Endodermal cell (in vitro differentiated cells): ENCODE measurements around the gene SHISA9. TPM values are rescaled to one million over a fixed set of nuclear protein-coding genes. Genes with fewer than 3 reads are reported as not detected.

Source experiments
- DNase-seq: peaks from one replicate; pipeline ENCODE4 v3.0.0-alpha.2; 2017
- H3K27ac ChIP-seq: 2 replicates; pipeline ENCODE4 v1.5.1; 2013; ENCODE audit warnings: mild to moderate bottlenecking, low read depth, low read length, moderate library complexity
- H3K27me3 ChIP-seq: 2 replicates; pipeline ENCODE4 v1.6.1; 2013; ENCODE audit warnings: mild to moderate bottlenecking, low read length, moderate library complexity; ENCODE audit not compliant: insufficient read depth, control insufficient read depth, poor library complexity, severe bottlenecking
- H3K36me3 ChIP-seq: 2 replicates; pipeline ENCODE4 v1.7.0; 2013; ENCODE audit warnings: mild to moderate bottlenecking, low read length, moderate library complexity; ENCODE audit not compliant: control insufficient read depth, insufficient read depth
- H3K4me1 ChIP-seq: one replicate; pipeline ENCODE4 v1.7.0; 2013; ENCODE audit warnings: low read length; ENCODE audit not compliant: control insufficient read depth, insufficient read depth
- H3K4me3 ChIP-seq: 2 replicates; pipeline ENCODE4 v1.5.1; 2013; ENCODE audit warnings: mild to moderate bottlenecking, low read length, moderate library complexity
- H3K9ac ChIP-seq: 2 replicates; pipeline ENCODE4 v1.6.1; 2013; ENCODE audit warnings: mild to moderate bottlenecking, low read length, moderate library complexity; ENCODE audit not compliant: poor library complexity, severe bottlenecking; ENCODE audit errors: extremely low read depth
- H3K9me3 ChIP-seq: 2 replicates; pipeline ENCODE4 v1.6.1; 2013; ENCODE audit warnings: mild to moderate bottlenecking, low read length, moderate library complexity; ENCODE audit not compliant: control insufficient read depth
- H3K27ac Mint-ChIP-seq: 2 replicates; pipeline ENCODE4 v1.8.0; 2020; ENCODE audit warnings: mixed read lengths
- H3K27me3 Mint-ChIP-seq: 2 replicates; pipeline ENCODE4 v1.8.0; 2021; ENCODE audit warnings: mild to moderate bottlenecking, mixed read lengths; ENCODE audit not compliant: insufficient read depth
- H3K36me3 Mint-ChIP-seq: 2 replicates; pipeline ENCODE4 v1.8.0; 2020; ENCODE audit warnings: low read depth, mixed read lengths
- H3K4me1 Mint-ChIP-seq: 2 replicates; pipeline ENCODE4 v1.8.0; 2020; ENCODE audit warnings: mixed read lengths
- H3K4me3 Mint-ChIP-seq: 2 replicates; pipeline ENCODE4 v1.8.0; 2020; ENCODE audit warnings: mild to moderate bottlenecking, moderate library complexity, mixed read lengths
- H3K9me3 Mint-ChIP-seq: 2 replicates; pipeline ENCODE4 v1.8.0; 2020; ENCODE audit warnings: mild to moderate bottlenecking, mixed read lengths
- CTCF ChIP-seq: fragments of 200-600 bp; sonication (generic); conservative IDR thresholded peaks from 2 replicates; pipeline ENCODE4 v1.5.0; 2021; ENCODE audit warnings: antibody characterized with exemption, mild to moderate bottlenecking
- WGBS, 2 experiments: methylation state at CpG; one replicate each; pipeline versions ENCODE4 v1.1.5 to v1.1.7; 2013; ENCODE audit warnings: missing lambda C conversion rate in 2 of 2, mixed read lengths in 1 of 2; ENCODE audit not compliant: insufficient coverage in 1 of 2, insufficient read length in 1 of 2; 5-methylcytosine and 5-hydroxymethylcytosine counted together
- total RNA-seq, 2 donors: library from RNA; stranded (reverse); fragmentation: NEBNext Ultra II Directional in 1 of 2; extraction: Animal tissue kit (Norgen Biotek cat#: 25700) in 1 of 2; gene quantifications; 2 replicates in 1 of 2; 3 replicates in 1 of 2; pipeline ENCODE4 v1.2.1, GENCODE V29; 2021

The SHISA9 gene
- total RNA-seq, 2 donors from 2014 or later, result 5.2 to 27.8 TPM

GRCh38 chr16:13093661-13094060 lies 192.3 kb downstream of the SHISA9 start:
- Histone ChIP-seq H3K4me3 (no peak overlapping the region), H3K9me3 (peaks cover 9% of the 10 kb centered on the region), H3K27ac (no peak overlapping the region), H3K9ac (no peak overlapping the region), H3K36me3 (no peaks in the 10 kb centered on the region), H3K27me3 (no peaks in the 10 kb centered on the region), H3K4me1 (no peaks in the 10 kb centered on the region)
- H3K27me3 Mint-ChIP-seq, result peaks cover 8% of the 10 kb centered on the region
- H3K4me3 Mint-ChIP-seq, result no peak overlapping the region
- peaks cover 12% of the 10 kb centered on the region for H3K4me1 Mint-ChIP-seq
- no peak for TF ChIP-seq CTCF
- no peak overlapping the region for H3K27ac Mint-ChIP-seq
- H3K9me3 Mint-ChIP-seq, result peaks cover 28% of the 10 kb centered on the region
- WGBS, 2 experiments, result 79 to 93% methylated on average over 4 to 7 of the region's 7 CpGs
- peak; percentile 69 for DNase-seq
- peaks cover 9% of the 10 kb centered on the region for H3K36me3 Mint-ChIP-seq

DNA sequence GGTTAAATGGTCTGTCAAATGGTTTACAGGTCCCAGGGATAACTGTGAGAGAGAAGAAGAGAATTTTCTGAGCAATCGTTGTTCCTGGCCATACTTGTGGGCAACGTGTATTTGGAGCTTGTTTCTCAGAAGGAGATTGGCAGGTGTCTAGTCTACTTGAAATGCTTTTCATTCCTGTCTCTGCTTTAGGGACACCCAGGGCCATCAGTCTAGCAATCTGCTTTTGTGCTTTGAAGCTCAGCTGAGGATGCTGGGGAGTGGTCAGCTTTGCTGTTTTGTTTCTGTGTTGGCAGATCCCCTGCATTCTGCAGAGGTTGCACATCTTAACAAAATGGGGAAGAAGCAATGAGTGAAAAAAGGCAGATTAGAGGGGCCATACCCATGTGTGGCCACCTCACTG lies 193.7 kb downstream of the SHISA9 start:
- H3K36me3 Mint-ChIP-seq, result peaks cover 7% of the 10 kb centered on the region
- H3K4me3 Mint-ChIP-seq, result no peak overlapping the region
- peaks cover 14% of the 10 kb centered on the region for H3K9me3 Mint-ChIP-seq
- H3K27me3 ChIP-seq, result no peaks in the 10 kb centered on the region
- no peak for DNase-seq
- H3K4me1 Mint-ChIP-seq, result peaks cover 26% of the 10 kb centered on the region
- WGBS, 2 experiments, result 58 to 95% methylated on average over 2 of the region's 2 CpGs
- H3K27ac Mint-ChIP-seq, result no peak overlapping the region
- H3K9me3 ChIP-seq, result peaks cover 7% of the 10 kb centered on the region
- no peaks in the 10 kb centered on the region for H3K36me3 ChIP-seq
- no peak for TF ChIP-seq CTCF
- no peak overlapping the region for H3K4me3 ChIP-seq
- peaks cover 10% of the 10 kb centered on the region for H3K27me3 Mint-ChIP-seq
- H3K27ac ChIP-seq, result no peak overlapping the region
- H3K4me1 ChIP-seq, result peaks cover 7% of the 10 kb centered on the region
- H3K9ac ChIP-seq, result no peak overlapping the region

- Mint-ChIP-seq H3K4me3 (no peak overlapping the region), H3K36me3 (no peaks in the 10 kb centered on the region), H3K27ac (no peak overlapping the region), H3K27me3 (peaks cover 14% of the 10 kb centered on the region), H3K4me1 (peaks cover 34% of the 10 kb centered on the region), H3K9me3 (no peaks in the 10 kb centered on the region)
- 86 to 92% methylated on average over 2 of the region's 2 CpGs for WGBS, 2 experiments
- H3K36me3 ChIP-seq, result no peaks in the 10 kb centered on the region
- no peak for TF ChIP-seq CTCF
- H3K9ac ChIP-seq, result no peak overlapping the region
- no peaks in the 10 kb centered on the region for H3K27me3 ChIP-seq
- no peak for DNase-seq
- peaks cover 7% of the 10 kb centered on the region for H3K4me1 ChIP-seq
- H3K9me3 ChIP-seq, result no peaks in the 10 kb centered on the region
- H3K27ac ChIP-seq, result no peak overlapping the region
- no peak overlapping the region for H3K4me3 ChIP-seq
These were observed 197.1 kb downstream of the SHISA9 start for GRCh38 chr16:13098536-13098935.
